Heart left ventricle (tissue), 16 donors: ENCODE data around the gene UMPS. TPM values are rescaled to one million over a fixed set of nuclear protein-coding genes. Genes with fewer than 3 reads are reported as not detected.

Experiments used
- ATAC-seq, 4 donors: fragments of 200-7000 bp; cut with Tn5 transposase; one replicate each; pipeline ENCODE4 v1.9.1; 2020 to 2022; ENCODE audit warnings: moderate library complexity in 4 of 4, mild to moderate bottlenecking in 3 of 4, moderate number of reproducible peaks in 1 of 4
- DNase-seq, 5 donors: peaks; one replicate each; pipeline ENCODE4 v3.0.0-alpha.2; 2020
- H3K27ac ChIP-seq, 12 donors: fragments of 200-600 bp; sonication (generic) in 4 of 12; one replicate each; pipeline versions ENCODE4 v1.5.0 to v1.8.0; 2016 to 2022; ENCODE audit warnings: mild to moderate bottlenecking in 2 of 12
- H3K27me3 ChIP-seq, 9 donors: fragments of 200-600 bp; sonication (generic) in 2 of 9; one replicate each; pipeline versions ENCODE4 v1.5.1 to v1.8.0; 2016 to 2022; ENCODE audit warnings: mild to moderate bottlenecking in 3 of 9
- H3K36me3 ChIP-seq, 9 donors: fragments of 200-600 bp; sonication (generic) in 2 of 9; one replicate each; pipeline versions ENCODE4 v1.5.0 to v1.8.0; 2018 to 2022; ENCODE audit warnings: mild to moderate bottlenecking in 2 of 9
- H3K4me1 ChIP-seq, 12 donors: fragments of 200-600 bp; sonication (generic) in 4 of 12; one replicate each; pipeline versions ENCODE4 v1.5.0 to v1.8.0; 2016 to 2022; ENCODE audit warnings: mild to moderate bottlenecking in 3 of 12
- H3K4me3 ChIP-seq, 12 donors: fragments of 200-600 bp; sonication (generic) in 4 of 12; one replicate each; pipeline versions ENCODE4 v1.5.0 to v1.8.0; 2017 to 2022; ENCODE audit warnings: mild to moderate bottlenecking in 9 of 12, moderate library complexity in 4 of 12
- H3K9me3 ChIP-seq, 12 donors: fragments of 200-600 bp; sonication (generic) in 4 of 12; one replicate each; pipeline versions ENCODE4 v1.5.0 to v1.8.0; 2016 to 2022; ENCODE audit warnings: mild to moderate bottlenecking in 1 of 12
- CTCF ChIP-seq, 12 donors: fragments of 200-600 bp; sonication (generic) in 4 of 12; IDR thresholded peaks; one replicate each; pipeline versions ENCODE4 v1.5.0 to v1.8.0; 2018 to 2022; ENCODE audit warnings: antibody characterized with exemption in 12 of 12, mild to moderate bottlenecking in 5 of 12
- POLR2A ChIP-seq, 2 donors: fragments of 450-650 bp; IDR thresholded peaks; one replicate each; pipeline ENCODE4 v1.6.1; 2017; ENCODE audit warnings: antibody characterized with exemption in 2 of 2, mild to moderate bottlenecking in 2 of 2, moderate library complexity in 2 of 2
- WGBS, 4 donors: extraction: QIAGEN DNeasy Blood & Tissue Kit in 2 of 4; methylation state at CpG; one replicate each; pipeline versions ENCODE4 v1.1.5 to v1.1.7; 2013 to 2018; 5-methylcytosine and 5-hydroxymethylcytosine counted together
- intact Hi-C, 10 donors: fragments of 100-400 bp; cut with DNase I; formaldehyde crosslinking; loops; one replicate each; pipeline versions ENCODE4 v1.11.1 to v1.14.2; 2022
- polyA plus RNA-seq, 2 donors: library from polyadenylated mRNA; stranded (reverse); fragments of 200-250 nt; gene quantifications; one replicate each; pipeline ENCODE4 v1.2.3, GENCODE V29; 2013
- total RNA-seq, 9 donors: library from RNA; depleted of rRNA in 2 of 9; stranded (reverse); fragments of >200 nt in 2 of 9; fragmentation: NEBNext Ultra II Directional in 3 of 9; extraction: Animal tissue kit (Norgen Biotek cat#: 25700) in 3 of 9; gene quantifications; one replicate each; pipeline versions ENCODE4 v1.1.0 to v1.2.4, GENCODE V29; 2016 to 2023
- donor health status: ischemic (EF 13 %, LVEDD 7.1; RV severe dilation, severe dysfunction).
- donor health status: healthy with polysubstance abuse.
- donor health status: DM: no; HTN: yes; CAD: no.
- donor health status: DM: no; HTN: no; CAD: no.
- donor health status: ischemic (EF 25% LVEDD 6.9; RV normal size, moderate dysfunction).
- donor health status: ischemic (EF 25% LVEDD 5.7; RV mildly dilated, moderate dysfunction).
- donor health status: healthy.
- donor health status: DM: yes; HTN: yes; CAD: no.
- donor health status: ischemic (EF 35%, LVEDD 5.7; RV mildly dilated, moderate dysfunction).
- donor health status: nonischemic (EF 11% LVEDD 7.7; RV severe dilation, severe dysfunction).
- donor health status: DM: yes; HTN: yes; CAD: no.
- donor health status: PGD.
- donor health status: ischemic (EF 29% LVEDD 5.4; RV normal size, mild dysfunction).
- donor health status: nonischemic (EF 23%, LVEDD 6.1; RV moderate dilation, normal function).

UMPS gene
- total and polyA plus RNA-seq, 11 donors, result 2.3 to 15.9 (median 7.1) TPM

GRCh38 chr3:124731760-124732159 is 1.5 kb downstream of the UMPS start:
- peaks cover 0 to 29% (median 19%) of the 10 kb centered on the region in 9 donors for H3K36me3 ChIP-seq
- H3K4me3 ChIP-seq, result no peak overlapping the region
- intact Hi-C loops, result no loop called here
- no peak overlapping the region for H3K27ac ChIP-seq
- 79 to 88% (median 87%) methylated on average over 4 of the region's 4 CpGs for WGBS, 4 donors
- DNase-seq (no peak), ATAC-seq (no peak)
- H3K4me1 ChIP-seq, result peaks cover 0 to 31% (median 20%) of the 10 kb centered on the region in 12 donors
- TF ChIP-seq CTCF (IDR thresholded peaks at IDR 0.05) (no peak), POLR2A (IDR thresholded peaks at IDR 0.05) (no peak)
- no peaks in the 10 kb centered on the region for H3K9me3 ChIP-seq
- peaks cover 0 to 15% (median 0%) of the 10 kb centered on the region in 9 donors for H3K27me3 ChIP-seq

- Histone ChIP-seq H3K27ac (no peak overlapping the region), H3K27me3 (no peaks in the 10 kb centered on the region), H3K9me3 (no peaks in the 10 kb centered on the region), H3K4me3 (no peak overlapping the region), H3K4me1 (peaks cover 0 to 6% (median 0%) of the 10 kb centered on the region in 12 donors), H3K36me3 (peaks cover 0 to 100% (median 93%) of the 10 kb centered on the region in 9 donors)
- TF ChIP-seq POLR2A (IDR thresholded peaks at IDR 0.05), result no peak
- no peak for TF ChIP-seq CTCF (IDR thresholded peaks at IDR 0.05)
- intact Hi-C loops, result no loop called here
- ATAC-seq, result peak in 1 of 4 donors; percentile 50
- DNase-seq, result no peak
- 81 to 93% (median 85%) methylated on average over 6 of the region's 6 CpGs for WGBS, 4 donors
Measured at GRCh38 chr3:124741027-124741426, 10.8 kb downstream of the UMPS start.

- WGBS, 4 donors, result 91 to 98% (median 94%) methylated on average over 5 to 6 of the region's 6 CpGs
- TF ChIP-seq POLR2A (IDR thresholded peaks at IDR 0.05) (no peak), CTCF (IDR thresholded peaks at IDR 0.05) (no peak)
- H3K36me3 ChIP-seq, result peaks cover 0 to 65% (median 51%) of the 10 kb centered on the region in 9 donors
Measured at GRCh38 chr3:124745756-124746155, 15.5 kb downstream of the UMPS start.

GRCh38 chr3:124747111-124747981 is 17.1 kb downstream of the UMPS start:
- 91 to 95% (median 94%) methylated on average over 12 to 14 of the region's 14 CpGs for WGBS, 4 donors
- H3K27ac ChIP-seq, result no peak overlapping the region
- no peaks in the 10 kb centered on the region for H3K4me1 ChIP-seq
- H3K9me3 ChIP-seq, result no peaks in the 10 kb centered on the region
- peaks cover 0 to 49% (median 35%) of the 10 kb centered on the region in 9 donors for H3K36me3 ChIP-seq
- intact Hi-C loops, result no loop called here
- DNase-seq, result no peak
- TF ChIP-seq CTCF (IDR thresholded peaks at IDR 0.05) (no peak), POLR2A (IDR thresholded peaks at IDR 0.05) (no peak)
- no peaks in the 10 kb centered on the region for H3K27me3 ChIP-seq
- no peak overlapping the region for H3K4me3 ChIP-seq
- ATAC-seq, result peak in 2 of 4 donors; percentile 15 to 23

More at GRCh38 chr3:124745756-124746155, 15.5 kb downstream of the UMPS start:
- Histone ChIP-seq H3K9me3 (no peaks in the 10 kb centered on the region), H3K4me3 (no peak overlapping the region), H3K27me3 (no peaks in the 10 kb centered on the region), H3K27ac (no peak overlapping the region), H3K4me1 (no peaks in the 10 kb centered on the region)
- DNase-seq, result no peak
- no peak for ATAC-seq
- intact Hi-C loops, result no loop called here
